ENCODE data around the gene CATSPERD.
"Not testable (repeated sequence)": the region's sequence is repeated elsewhere in the genome, so short reads cannot be mapped to it uniquely, and the experiment has no call there.

The CATSPERD gene

DNA sequence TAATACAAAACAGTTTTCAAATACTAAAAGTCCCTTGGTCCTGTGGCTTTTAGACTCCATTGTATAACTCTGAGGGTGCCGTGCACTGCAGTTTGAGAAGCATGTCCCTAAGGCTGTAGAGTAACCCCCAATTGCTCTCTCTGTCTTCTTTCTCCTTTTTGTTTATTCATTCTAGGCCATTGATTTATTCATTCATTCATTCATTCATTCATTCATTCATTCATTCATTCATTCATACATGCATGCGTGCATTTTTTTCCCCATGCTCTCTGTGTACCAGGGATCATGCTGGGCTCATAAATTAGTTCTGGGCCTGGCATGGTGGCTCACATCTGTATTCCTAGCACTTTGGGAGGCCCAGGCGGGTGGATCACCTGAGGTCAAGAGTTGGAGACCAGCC, 44.8 kb downstream of the CATSPERD start:
- H3K4me2 ChIP-seq (ENCODE audit: low read length): no peak overlapping the region
- no peak overlapping the region for H3K4me3 ChIP-seq (ENCODE audit: low read length)
- no peaks in the 10 kb centered on the region for H3K4me1 ChIP-seq (ENCODE audit: control insufficient read depth, insufficient read depth, low read length)
- no peak overlapping the region for H3K9ac ChIP-seq (ENCODE audit: low read depth, low read length)
- no peaks in the 10 kb centered on the region for H3K27me3 ChIP-seq (ENCODE audit: control insufficient read depth, insufficient read depth, low read length)
- no peaks in the 10 kb centered on the region for H3K36me3 ChIP-seq (ENCODE audit: insufficient read depth, low read length)
- no peaks in the 10 kb centered on the region for H3K9me3 ChIP-seq (replicated peaks; ENCODE audit: low read length)

- Histone ChIP-seq H3K27me3 (ENCODE audit: control insufficient read depth, insufficient read depth, low read length) (no peaks in the 10 kb centered on the region), H3K36me3 (ENCODE audit: insufficient read depth, low read length) (no peaks in the 10 kb centered on the region), H3K4me3 (ENCODE audit: low read length) (no peak overlapping the region), H3K4me2 (ENCODE audit: low read length) (no peak overlapping the region), H3K4me1 (ENCODE audit: control insufficient read depth, insufficient read depth, low read length) (no peaks in the 10 kb centered on the region), H3K9ac (ENCODE audit: low read depth, low read length) (no peak overlapping the region), H3K9me3 (replicated peaks; ENCODE audit: low read length) (no peaks in the 10 kb centered on the region)
Measured at GRCh38 chr19:5767949-5768348, 47.5 kb downstream of the CATSPERD start.

- no peaks in the 10 kb centered on the region for H3K9me3 ChIP-seq (replicated peaks; ENCODE audit: low read length)
- no peak overlapping the region for H3K4me2 ChIP-seq (ENCODE audit: low read length)
- H3K4me3 ChIP-seq (ENCODE audit: low read length): no peak overlapping the region
- no peaks in the 10 kb centered on the region for H3K36me3 ChIP-seq (ENCODE audit: insufficient read depth, low read length)
- no peak overlapping the region for H3K9ac ChIP-seq (ENCODE audit: low read depth, low read length)
- no peaks in the 10 kb centered on the region for H3K27me3 ChIP-seq (ENCODE audit: control insufficient read depth, insufficient read depth, low read length)
- no peaks in the 10 kb centered on the region for H3K4me1 ChIP-seq (ENCODE audit: control insufficient read depth, insufficient read depth, low read length)
Measured at GRCh38 chr19:5772416-5772815, 52.0 kb downstream of the CATSPERD start.

DNA sequence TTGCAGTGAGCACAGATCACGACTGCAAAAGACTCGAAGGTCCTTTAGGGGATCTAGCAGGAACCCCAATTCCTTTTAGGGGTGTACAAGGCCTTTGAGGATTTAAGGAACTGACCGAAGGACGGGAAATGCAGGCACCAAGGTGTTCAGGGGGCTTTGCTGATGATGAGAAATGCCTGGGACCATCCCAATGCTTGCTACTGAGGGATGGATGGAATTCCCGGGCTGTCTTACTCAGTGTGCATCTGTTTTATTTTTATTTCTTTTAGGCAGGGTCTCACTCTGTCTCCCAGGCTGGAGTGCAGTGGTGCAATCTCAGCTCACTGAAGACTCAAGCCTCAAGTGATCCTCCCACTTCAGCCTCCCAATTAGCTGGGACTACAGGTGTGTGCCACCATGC, 52.8 kb downstream of the CATSPERD start:
- no peaks in the 10 kb centered on the region for H3K9me3 ChIP-seq (replicated peaks; ENCODE audit: low read length)
- no peaks in the 10 kb centered on the region for H3K27me3 ChIP-seq (ENCODE audit: control insufficient read depth, insufficient read depth, low read length)
- H3K36me3 ChIP-seq (ENCODE audit: insufficient read depth, low read length): no peaks in the 10 kb centered on the region
- no peak overlapping the region for H3K4me2 ChIP-seq (ENCODE audit: low read length)
- H3K4me3 ChIP-seq (ENCODE audit: low read length): no peak overlapping the region
- H3K4me1 ChIP-seq (ENCODE audit: control insufficient read depth, insufficient read depth, low read length): no peaks in the 10 kb centered on the region
- H3K9ac ChIP-seq (ENCODE audit: low read depth, low read length): no peak overlapping the region

DNA sequence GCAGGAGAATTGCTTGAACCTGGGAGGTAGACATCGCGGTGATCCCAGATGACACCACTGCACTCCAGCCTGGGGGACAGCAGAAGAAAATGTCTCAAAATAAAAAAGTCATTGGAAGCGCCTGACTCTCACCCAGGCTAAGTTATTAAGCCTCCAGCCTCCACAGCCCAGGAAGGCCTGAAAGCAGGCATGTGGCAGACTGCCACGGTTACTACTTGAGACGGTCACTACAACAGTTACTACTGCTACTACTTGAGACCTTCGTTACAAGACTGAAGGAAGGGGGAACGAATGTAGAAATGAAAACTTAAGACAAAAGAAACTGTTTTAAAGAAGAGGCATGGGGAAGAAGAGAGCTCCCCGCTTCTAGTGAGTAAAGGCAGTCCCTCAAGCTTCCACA, 54.5 kb downstream of the CATSPERD start:
- H3K27me3 ChIP-seq (ENCODE audit: control insufficient read depth, insufficient read depth, low read length): no peaks in the 10 kb centered on the region
- H3K4me3 ChIP-seq (ENCODE audit: low read length): no peak overlapping the region
- H3K4me2 ChIP-seq (ENCODE audit: low read length): no peak overlapping the region
- no peak overlapping the region for H3K9ac ChIP-seq (ENCODE audit: low read depth, low read length)
- H3K36me3 ChIP-seq (ENCODE audit: insufficient read depth, low read length): no peaks in the 10 kb centered on the region
- H3K4me1 ChIP-seq (ENCODE audit: control insufficient read depth, insufficient read depth, low read length): no peaks in the 10 kb centered on the region
- no peaks in the 10 kb centered on the region for H3K9me3 ChIP-seq (replicated peaks; ENCODE audit: low read length)

GRCh38 chr19:5775668-5776309, 55.4 kb downstream of the CATSPERD start:
- Histone ChIP-seq H3K27me3 (ENCODE audit: control insufficient read depth, insufficient read depth, low read length) (no peaks in the 10 kb centered on the region), H3K36me3 (ENCODE audit: insufficient read depth, low read length) (no peaks in the 10 kb centered on the region), H3K4me1 (ENCODE audit: control insufficient read depth, insufficient read depth, low read length) (no peaks in the 10 kb centered on the region), H3K9me3 (replicated peaks; ENCODE audit: low read length) (no peaks in the 10 kb centered on the region), H3K9ac (ENCODE audit: low read depth, low read length) (no peak overlapping the region), H3K4me2 (ENCODE audit: low read length) (no peak overlapping the region), H3K4me3 (ENCODE audit: low read length) (no peak overlapping the region)

DNA sequence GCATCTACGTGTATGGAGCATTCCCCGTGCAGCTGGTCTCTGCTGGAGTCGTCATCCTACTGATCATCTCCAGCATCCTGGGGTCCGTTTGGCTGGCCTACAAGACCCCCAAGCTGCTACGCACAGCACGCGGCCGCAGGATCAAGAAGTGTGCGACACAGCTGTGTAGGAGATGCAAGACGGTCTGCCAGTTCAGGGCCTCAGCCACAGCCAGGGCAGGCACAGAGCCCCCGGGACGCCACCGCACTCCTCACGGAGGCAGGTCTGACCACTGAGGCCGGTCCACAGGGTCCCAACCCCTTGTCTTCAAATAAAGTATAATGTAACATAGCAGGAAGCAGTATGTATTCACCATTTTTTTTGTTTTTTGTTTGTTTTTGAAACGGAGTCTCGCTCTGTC, 58.0 kb downstream of the CATSPERD start:
- H3K4me1 ChIP-seq (ENCODE audit: control insufficient read depth, insufficient read depth, low read length): no peaks in the 10 kb centered on the region
- H3K27me3 ChIP-seq (ENCODE audit: control insufficient read depth, insufficient read depth, low read length): no peaks in the 10 kb centered on the region
- no peaks in the 10 kb centered on the region for H3K36me3 ChIP-seq (ENCODE audit: insufficient read depth, low read length)
- H3K9me3 ChIP-seq (replicated peaks; ENCODE audit: low read length): no peaks in the 10 kb centered on the region
- H3K4me3 ChIP-seq (ENCODE audit: low read length): no peak overlapping the region
- H3K4me2 ChIP-seq (ENCODE audit: low read length): no peak overlapping the region
- no peak overlapping the region for H3K9ac ChIP-seq (ENCODE audit: low read depth, low read length)

GRCh38 chr19:5780916-5781315, 60.5 kb downstream of the CATSPERD start:
- H3K9ac ChIP-seq (ENCODE audit: low read depth, low read length); H3K4me1 ChIP-seq (ENCODE audit: control insufficient read depth, insufficient read depth, low read length); H3K4me3 ChIP-seq (ENCODE audit: low read length); H3K9me3 ChIP-seq (replicated peaks; ENCODE audit: low read length); H3K27me3 ChIP-seq (ENCODE audit: control insufficient read depth, insufficient read depth, low read length); H3K4me2 ChIP-seq (ENCODE audit: low read length): not testable (repeated sequence)
- H3K36me3 ChIP-seq (ENCODE audit: insufficient read depth, low read length): peaks cover 17% of the 10 kb centered on the region

DNA sequence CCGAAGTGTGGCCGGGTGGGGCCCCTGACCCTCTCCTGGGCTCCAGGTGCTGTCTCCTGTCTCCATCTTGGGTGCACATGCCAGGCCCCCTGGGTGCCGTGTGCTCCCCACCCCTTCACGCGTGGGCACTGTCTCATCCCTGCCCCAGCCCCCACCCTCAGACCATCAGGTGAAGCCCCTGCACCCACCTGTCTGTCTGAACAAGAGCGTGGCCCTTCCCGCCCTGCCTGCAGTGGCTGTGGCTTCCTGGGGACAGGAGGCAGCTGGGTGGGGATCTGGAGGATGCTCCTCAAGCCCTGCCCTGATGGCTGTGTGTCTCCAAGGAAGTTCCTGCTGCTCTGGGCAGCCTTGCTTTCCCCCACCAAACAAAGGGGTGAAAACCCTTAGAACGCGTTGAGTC, 61.9 kb downstream of the CATSPERD start:
- H3K9me3 ChIP-seq (replicated peaks; ENCODE audit: low read length): no peaks in the 10 kb centered on the region
- no peak overlapping the region for H3K4me2 ChIP-seq (ENCODE audit: low read length)
- H3K9ac ChIP-seq (ENCODE audit: low read depth, low read length): no peak overlapping the region
- no peaks in the 10 kb centered on the region for H3K27me3 ChIP-seq (ENCODE audit: control insufficient read depth, insufficient read depth, low read length)
- no peaks in the 10 kb centered on the region for H3K4me1 ChIP-seq (ENCODE audit: control insufficient read depth, insufficient read depth, low read length)
- no peak overlapping the region for H3K4me3 ChIP-seq (ENCODE audit: low read length)
- peaks cover 29% of the 10 kb centered on the region for H3K36me3 ChIP-seq (ENCODE audit: insufficient read depth, low read length)

- H3K36me3 ChIP-seq (ENCODE audit: insufficient read depth, low read length): peaks cover 38% of the 10 kb centered on the region
- H3K9me3 ChIP-seq (replicated peaks; ENCODE audit: low read length): no peaks in the 10 kb centered on the region
- no peaks in the 10 kb centered on the region for H3K27me3 ChIP-seq (ENCODE audit: control insufficient read depth, insufficient read depth, low read length)
- no peak overlapping the region for H3K9ac ChIP-seq (ENCODE audit: low read depth, low read length)
- H3K4me3 ChIP-seq (ENCODE audit: low read length): no peak overlapping the region
- no peaks in the 10 kb centered on the region for H3K4me1 ChIP-seq (ENCODE audit: control insufficient read depth, insufficient read depth, low read length)
- no peak overlapping the region for H3K4me2 ChIP-seq (ENCODE audit: low read length)
Measured at GRCh38 chr19:5782945-5783919, 62.8 kb downstream of the CATSPERD start.

DNA sequence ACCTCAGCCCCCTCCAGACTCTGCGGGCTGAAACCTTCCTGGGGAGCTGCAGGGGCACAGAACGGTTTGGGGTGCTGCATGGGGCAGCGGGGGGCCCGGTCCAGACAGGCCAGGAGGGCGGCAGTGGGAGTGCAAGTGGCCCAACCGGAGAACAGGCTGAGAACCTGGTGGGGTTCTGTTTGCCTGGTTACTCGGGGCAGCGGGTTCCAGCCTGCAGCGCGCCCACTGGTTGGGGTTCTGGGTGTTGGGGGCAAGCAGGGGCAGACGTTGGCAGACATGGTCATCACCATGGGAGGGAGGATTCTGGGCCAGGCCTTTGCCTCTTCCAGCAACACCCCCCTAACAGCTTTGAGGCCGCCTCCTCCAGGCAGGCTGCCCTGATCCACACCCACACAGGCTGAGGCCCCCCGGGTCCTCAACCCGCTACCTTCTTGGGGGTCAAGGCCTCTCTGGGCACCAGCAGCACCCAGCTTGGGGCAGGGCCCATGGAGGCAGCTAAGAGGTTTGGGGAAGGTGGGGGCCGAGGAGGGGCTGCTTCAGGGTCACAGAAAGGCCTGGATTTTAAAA, 64.2 kb downstream of the CATSPERD start, which contains the start of gene PRR22:
PRR22 (minus strand) TSS at position 166 of the 567 bp plus-strand sequence; CDS start at position 80, 86 bp downstream.
- no peaks in the 10 kb centered on the region for H3K9me3 ChIP-seq (replicated peaks; ENCODE audit: low read length)
- no peak within 1 kb of the TSS for H3K9ac ChIP-seq (ENCODE audit: low read depth, low read length)
- H3K36me3 ChIP-seq (ENCODE audit: insufficient read depth, low read length): peaks cover 48% of the 10 kb centered on the region

More for the DNA sequence above, 64.2 kb downstream of the CATSPERD start, which contains the start of gene PRR22:
- Histone ChIP-seq H3K4me3 (ENCODE audit: low read length) (no peak within 1 kb of the TSS), H3K4me2 (ENCODE audit: low read length) (no peak within 1 kb of the TSS), H3K4me1 (ENCODE audit: control insufficient read depth, insufficient read depth, low read length) (no peaks in the 10 kb centered on the region), H3K27me3 (ENCODE audit: control insufficient read depth, insufficient read depth, low read length) (no peaks in the 10 kb centered on the region)
